GM18867 (cell line): ENCODE results near the gene NCOA3.
"Not testable (repeated sequence)": the region's sequence is repeated elsewhere in the genome, so short reads cannot be mapped to it uniquely, and the experiment has no call there.

Experiments
- ATAC-seq: cut with Tn5 transposase; IDR thresholded peaks from one replicate; pipeline ENCODE4 v1.9.1; 2021; ENCODE audit warnings: mild to moderate bottlenecking, moderate library complexity; ENCODE audit not compliant: unreplicated experiment

The NCOA3 gene

GRCh38 chr20:47595138-47595537, 93.5 kb downstream of the NCOA3 start:
- not testable (repeated sequence) for ATAC-seq

- ATAC-seq = no peak
Observed at GRCh38 chr20:47596003-47596571, 94.4 kb downstream of the NCOA3 start.

- no peak for ATAC-seq
Observed at GRCh38 chr20:47597090-47597489, 95.4 kb downstream of the NCOA3 start.

GRCh38 chr20:47598911-47599744, 97.4 kb downstream of the NCOA3 start:
- ATAC-seq = no peak

GRCh38 chr20:47600967-47601547, 99.4 kb downstream of the NCOA3 start:
- ATAC-seq = no peak

- ATAC-seq = no peak
Observed at GRCh38 chr20:47603260-47603659, 101.6 kb downstream of the NCOA3 start.

GRCh38 chr20:47605673-47606413, 104.2 kb downstream of the NCOA3 start:
- no peak for ATAC-seq

GRCh38 chr20:47606414-47606982, 104.8 kb downstream of the NCOA3 start:
- no peak for ATAC-seq

- ATAC-seq = no peak
Observed at GRCh38 chr20:47606983-47607613, 105.4 kb downstream of the NCOA3 start.

GRCh38 chr20:47609001-47609400, 107.3 kb downstream of the NCOA3 start:
- ATAC-seq = no peak

- ATAC-seq = no peak
Observed at GRCh38 chr20:47610247-47610944, 108.7 kb downstream of the NCOA3 start.

- ATAC-seq = no peak
Observed at GRCh38 chr20:47610945-47611250, 109.2 kb downstream of the NCOA3 start.

GRCh38 chr20:47611785-47612184, 110.1 kb downstream of the NCOA3 start:
- ATAC-seq = no peak

GRCh38 chr20:47612670-47613069, 111.0 kb downstream of the NCOA3 start:
- ATAC-seq = no peak

- ATAC-seq = no peak
Observed at GRCh38 chr20:47614703-47615309, 113.1 kb downstream of the NCOA3 start.

- ATAC-seq = no peak
Observed at GRCh38 chr20:47618479-47618878, 116.8 kb downstream of the NCOA3 start.

- ATAC-seq = no peak
Observed at GRCh38 chr20:47620808-47621805, 119.4 kb downstream of the NCOA3 start.

- ATAC-seq = no peak
Observed at GRCh38 chr20:47622118-47622665, 120.5 kb downstream of the NCOA3 start.
